Psoas muscle (tissue), 8 donors: ENCODE results near the gene NNT. TPM values are rescaled to one million over a fixed set of nuclear protein-coding genes. Genes with fewer than 3 reads are reported as not detected.
"Not testable (repeated sequence)": the region's sequence is repeated elsewhere in the genome, so short reads cannot be mapped to it uniquely, and the experiment has no call there.

Experiments used
- ATAC-seq, 4 donors: fragments of 200-7000 bp; cut with Tn5 transposase; one replicate each; pipeline ENCODE4 v1.9.1; 2020; ENCODE audit warnings: moderate library complexity in 3 of 4, mild to moderate bottlenecking in 2 of 4
- DNase-seq, 2 donors: peaks; one replicate each; pipeline ENCODE4 v3.0.0-alpha.2; 2020
- H3K27ac ChIP-seq: fragments of 200-600 bp; one replicate; pipeline ENCODE4 v1.8.0; 2022
- H3K27me3 ChIP-seq, 3 donors: fragments of 200-600 bp in 1 of 3; one replicate each; pipeline versions ENCODE4 v1.6.1 to v1.8.0; 2013 to 2022; ENCODE audit warnings: low read length in 2 of 3, mild to moderate bottlenecking in 2 of 3, moderate library complexity in 1 of 3; ENCODE audit not compliant: insufficient read depth in 3 of 3
- H3K36me3 ChIP-seq, 2 donors: fragments of 200-600 bp in 1 of 2; one replicate each; pipeline versions ENCODE4 v1.6.1 to v1.8.0; 2013 to 2022; ENCODE audit warnings: low read depth in 1 of 2, mild to moderate bottlenecking in 1 of 2, moderate library complexity in 1 of 2; ENCODE audit not compliant: insufficient read depth in 1 of 2
- H3K4me1 ChIP-seq: fragments of 200-600 bp; one replicate; pipeline ENCODE4 v1.8.0; 2022
- H3K4me3 ChIP-seq: fragments of 200-600 bp; one replicate; pipeline ENCODE4 v1.8.0; 2022; ENCODE audit warnings: mild to moderate bottlenecking
- H3K9me3 ChIP-seq: fragments of 200-600 bp; one replicate; pipeline ENCODE4 v1.8.0; 2022
- WGBS, 3 donors: extraction: QIAGEN DNeasy Blood & Tissue Kit; methylation state at CpG; one replicate each; pipeline versions ENCODE4 v1.1.6 to v1.1.7; 2013; 5-methylcytosine and 5-hydroxymethylcytosine counted together
- intact Hi-C, 2 donors: fragments of 100-400 bp; cut with DNase I; formaldehyde crosslinking; loops; one replicate each; pipeline versions ENCODE4 v1.11.0 to v1.14.2; 2022
- polyA plus RNA-seq, 3 donors: library from polyadenylated mRNA; stranded (reverse); fragments of 200-250 nt; gene quantifications; one replicate each; pipeline ENCODE4 v1.2.3, GENCODE V29; 2013
- total RNA-seq, 4 donors: library from RNA; stranded (reverse); fragmentation: NEBNext Ultra II Directional in 2 of 4; extraction: Animal tissue kit (Norgen Biotek cat#: 25700) in 2 of 4; gene quantifications; one replicate each; pipeline versions ENCODE4 v1.2.1 to v1.2.4, GENCODE V29; 2021 to 2023
- TF ChIP-seq, protein P1 (sequence below): fragments of 200-600 bp; IDR thresholded peaks from one replicate; pipeline ENCODE4 v1.8.0; 2022; ENCODE audit warnings: antibody characterized with exemption
- donor health status: healthy with polysubstance abuse.
- donor health status: DM: no; HTN: no; CAD: no; lungs with moderate emphysema.
- donor health status: Bipolar disorder and iron deficiency.
- donor health status: healthy.
- donor health status: DM: yes; HTN: yes; CAD: no.
- donor health status: DM: no; HTN: no; CAD: no.
- donor health status: DM: no; HTN: no; CAD: no.
- donor health status: DM: yes; HTN: yes; CAD: no.

Gene NNT
- total and polyA plus RNA-seq, 7 donors, result 108 to 442 (median 216) TPM

DNA sequence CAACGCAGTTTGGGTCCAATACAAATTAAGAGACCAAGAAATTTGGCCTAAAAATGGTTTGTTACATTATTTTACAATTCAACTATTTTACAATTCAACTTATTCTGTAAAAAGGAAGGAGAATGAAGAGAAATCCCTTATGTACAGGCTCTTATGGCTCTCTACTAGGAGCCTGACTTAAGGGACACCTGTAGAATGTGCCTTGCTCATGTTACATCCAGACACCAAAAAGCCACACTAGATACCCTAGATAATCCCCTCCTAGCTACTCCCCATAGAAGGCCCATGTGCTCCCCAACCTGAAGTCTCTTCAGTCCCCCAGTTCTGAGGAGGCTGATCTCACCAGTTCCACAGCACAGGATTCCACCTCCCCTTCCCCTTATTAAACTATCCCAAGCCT is 14.1 kb upstream of the NNT start:
- Histone ChIP-seq H3K36me3 (peaks cover 0 to 12% of the 10 kb centered on the region in 2 donors), H3K4me1 (peaks cover 9% of the 10 kb centered on the region), H3K27ac (peak overlapping the region; percentile 21), H3K27me3 (no peaks in the 10 kb centered on the region), H3K4me3 (no peak overlapping the region), H3K9me3 (no peaks in the 10 kb centered on the region)
- TF ChIP-seq, protein P1, sequence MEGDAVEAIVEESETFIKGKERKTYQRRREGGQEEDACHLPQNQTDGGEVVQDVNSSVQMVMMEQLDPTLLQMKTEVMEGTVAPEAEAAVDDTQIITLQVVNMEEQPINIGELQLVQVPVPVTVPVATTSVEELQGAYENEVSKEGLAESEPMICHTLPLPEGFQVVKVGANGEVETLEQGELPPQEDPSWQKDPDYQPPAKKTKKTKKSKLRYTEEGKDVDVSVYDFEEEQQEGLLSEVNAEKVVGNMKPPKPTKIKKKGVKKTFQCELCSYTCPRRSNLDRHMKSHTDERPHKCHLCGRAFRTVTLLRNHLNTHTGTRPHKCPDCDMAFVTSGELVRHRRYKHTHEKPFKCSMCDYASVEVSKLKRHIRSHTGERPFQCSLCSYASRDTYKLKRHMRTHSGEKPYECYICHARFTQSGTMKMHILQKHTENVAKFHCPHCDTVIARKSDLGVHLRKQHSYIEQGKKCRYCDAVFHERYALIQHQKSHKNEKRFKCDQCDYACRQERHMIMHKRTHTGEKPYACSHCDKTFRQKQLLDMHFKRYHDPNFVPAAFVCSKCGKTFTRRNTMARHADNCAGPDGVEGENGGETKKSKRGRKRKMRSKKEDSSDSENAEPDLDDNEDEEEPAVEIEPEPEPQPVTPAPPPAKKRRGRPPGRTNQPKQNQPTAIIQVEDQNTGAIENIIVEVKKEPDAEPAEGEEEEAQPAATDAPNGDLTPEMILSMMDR, result no peak
- intact Hi-C loops, result no loop called here
- ATAC-seq (peak in 2 of 4 donors; percentile 33 to 44), DNase-seq (no peak)
- 0 to 53% (median 52%) methylated on average over 1 of the region's 1 CpG for WGBS, 3 donors

DNA sequence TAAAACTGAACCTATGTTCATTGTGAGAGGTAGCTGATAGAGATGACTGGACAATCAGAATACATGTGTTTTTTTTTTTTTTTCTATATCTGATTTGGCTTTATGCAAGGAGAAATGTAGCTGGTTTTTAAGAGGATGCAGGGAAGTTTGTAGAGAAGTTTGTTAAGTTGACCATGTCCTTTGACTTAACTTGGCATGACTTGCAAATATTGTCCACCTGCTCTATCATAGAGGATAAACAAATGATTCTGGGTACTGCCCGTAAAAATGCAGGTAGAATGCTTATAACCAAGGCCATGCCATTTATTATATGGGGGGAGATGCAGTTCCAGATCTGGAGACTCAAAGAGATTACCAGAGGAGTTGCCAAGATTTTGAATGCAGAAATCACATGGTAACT is 13.7 kb upstream of the NNT start:
- DNase-seq (no peak), ATAC-seq (no peak)
- 93 to 97% (median 96%) methylated on average over 1 of the region's 1 CpG for WGBS, 3 donors
- Histone ChIP-seq H3K4me3 (no peak overlapping the region), H3K27me3 (no peaks in the 10 kb centered on the region), H3K27ac (peak overlapping the region; percentile 21), H3K36me3 (peaks cover 0 to 12% of the 10 kb centered on the region in 2 donors), H3K4me1 (peaks cover 5% of the 10 kb centered on the region), H3K9me3 (no peaks in the 10 kb centered on the region)
- intact Hi-C loops, result no loop called here
- TF ChIP-seq, protein P1, result no peak

DNA sequence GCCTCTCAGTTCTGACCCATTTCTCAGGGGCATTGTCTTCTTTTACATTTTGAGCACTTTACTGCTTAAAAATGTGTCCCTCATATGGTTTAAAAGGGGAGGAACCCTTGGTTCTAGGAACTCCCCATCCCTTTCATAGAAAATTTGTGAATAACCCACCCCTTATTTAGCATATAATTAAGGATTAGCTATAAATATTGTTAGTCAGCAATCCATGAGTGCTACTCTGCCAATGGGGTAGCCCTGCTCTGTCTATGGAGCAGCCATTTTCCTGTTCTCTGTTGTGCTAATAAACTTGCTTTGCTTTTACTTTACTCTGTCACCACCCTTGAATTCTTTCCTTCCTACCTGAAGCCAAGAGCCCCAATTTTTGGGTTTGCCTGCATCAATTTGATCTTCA is 12.3 kb upstream of the NNT start:
- H3K9me3 ChIP-seq, result no peaks in the 10 kb centered on the region
- H3K4me3 ChIP-seq, result no peak overlapping the region
- TF ChIP-seq, protein P1, result no peak
- no peaks in the 10 kb centered on the region for H3K27me3 ChIP-seq
- intact Hi-C loops, result no loop called here
- H3K36me3 ChIP-seq, result peaks cover 0 to 12% of the 10 kb centered on the region in 2 donors
- no peak for ATAC-seq
- DNase-seq, result no peak
- peaks cover 5% of the 10 kb centered on the region for H3K4me1 ChIP-seq
- no peak overlapping the region for H3K27ac ChIP-seq

DNA sequence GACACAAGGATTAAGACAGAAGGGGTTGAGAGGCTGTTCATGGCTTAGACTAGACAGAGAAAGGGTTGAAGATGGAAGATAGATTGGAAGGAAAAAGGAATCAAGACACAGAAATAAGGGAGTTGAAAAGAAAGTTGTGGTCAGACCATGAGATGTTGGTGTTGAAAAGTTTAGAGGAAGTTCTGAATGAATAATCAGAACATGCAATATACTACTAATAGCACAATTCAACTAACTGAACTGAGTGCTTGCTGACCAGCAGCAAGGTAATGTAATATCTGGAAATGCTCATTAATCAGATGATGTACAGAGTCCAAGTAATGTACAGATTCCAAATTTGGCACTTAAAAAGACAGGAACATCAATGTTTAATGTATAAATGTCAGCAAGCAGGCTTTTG is 10.6 kb upstream of the NNT start:
- ATAC-seq (no peak), DNase-seq (no peak)
- Histone ChIP-seq H3K4me1 (peaks cover 5% of the 10 kb centered on the region), H3K4me3 (no peak overlapping the region), H3K36me3 (peaks cover 0 to 12% of the 10 kb centered on the region in 2 donors), H3K9me3 (no peaks in the 10 kb centered on the region), H3K27me3 (no peaks in the 10 kb centered on the region), H3K27ac (no peak overlapping the region)
- TF ChIP-seq, protein P1, result no peak
- intact Hi-C loops, result no loop called here

DNA sequence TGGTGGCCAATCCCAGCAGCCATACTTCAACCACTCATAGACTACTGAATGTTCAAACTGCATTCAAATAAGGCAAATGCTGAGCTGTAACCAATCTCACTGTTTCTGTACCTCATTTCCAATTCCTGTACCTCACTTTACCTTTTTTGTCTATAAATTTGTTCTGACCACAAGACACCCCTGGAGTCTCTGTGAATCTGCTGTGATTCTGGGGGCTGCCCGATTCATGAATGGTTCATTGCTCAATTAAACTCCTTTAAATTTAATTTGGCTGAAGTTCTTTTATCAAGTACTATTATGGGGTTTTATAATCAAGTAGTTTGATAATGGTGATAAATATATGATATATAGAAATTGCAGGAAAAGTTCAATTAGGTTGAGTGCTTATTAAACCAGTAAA is 4.1 kb upstream of the NNT start:
- H3K27ac ChIP-seq, result peak overlapping the region; percentile 98
- DNase-seq, H3K36me3 ChIP-seq, H3K9me3 ChIP-seq, H3K27me3 ChIP-seq, ATAC-seq: not testable (repeated sequence)
- H3K4me1 ChIP-seq, result peaks cover 26% of the 10 kb centered on the region
- peak overlapping the region; percentile 89 for H3K4me3 ChIP-seq
- intact Hi-C loops, result loop anchor here in 1 of 2 donors (2.0 kb wide), 1 partner anchor 42 kb away; the partner anchor contains the start of gene PAIP1
- WGBS, 3 donors, result 97 to 98% (median 98%) methylated on average over 1 of the region's 1 CpG
